HG02981 (cell line): ENCODE data around the gene THOC7.

ENCODE experiments used
- ATAC-seq: cut with Tn5 transposase; IDR thresholded peaks from one replicate; pipeline ENCODE4 v1.9.1; 2021; ENCODE audit warnings: mild to moderate bottlenecking, moderate library complexity; ENCODE audit not compliant: unreplicated experiment

The THOC7 gene

GRCh38 chr3:63878394-63879060, 14.9 kb upstream of the THOC7 start:
- no peak for ATAC-seq

- ATAC-seq: no peak
Measured at GRCh38 chr3:63877737-63878393, 14.3 kb upstream of the THOC7 start.

- ATAC-seq: no peak
Measured at GRCh38 chr3:63876260-63876659, 12.7 kb upstream of the THOC7 start.

GRCh38 chr3:63875510-63875909, 11.9 kb upstream of the THOC7 start:
- no peak for ATAC-seq

GRCh38 chr3:63874769-63875168, 11.2 kb upstream of the THOC7 start:
- no peak for ATAC-seq

- no peak for ATAC-seq
Measured at GRCh38 chr3:63872135-63872924, 8.7 kb upstream of the THOC7 start.

- no peak for ATAC-seq
Measured at GRCh38 chr3:63870615-63871005, 7.0 kb upstream of the THOC7 start.

GRCh38 chr3:63869940-63870614, 6.5 kb upstream of the THOC7 start:
- no peak for ATAC-seq

GRCh38 chr3:63867225-63867624, 3.6 kb upstream of the THOC7 start:
- ATAC-seq: no peak

- ATAC-seq: no peak
Measured at GRCh38 chr3:63864965-63865327, 1.3 kb upstream of the THOC7 start.

- ATAC-seq: peak; percentile 49
Measured at GRCh38 chr3:63864008-63864964, 681 bp upstream of the THOC7 start.

- ATAC-seq: no peak
Measured at GRCh38 chr3:63862804-63863149, 828 bp downstream of the THOC7 start.

GRCh38 chr3:63861306-63861705, 2.3 kb downstream of the THOC7 start:
- no peak for ATAC-seq

- no peak for ATAC-seq
Measured at GRCh38 chr3:63860776-63861175, 2.8 kb downstream of the THOC7 start.

- ATAC-seq: no peak
Measured at GRCh38 chr3:63857311-63857710, 6.3 kb downstream of the THOC7 start.

- ATAC-seq: no peak
Measured at GRCh38 chr3:63855333-63855940, 8.2 kb downstream of the THOC7 start.

- ATAC-seq: no peak
Measured at GRCh38 chr3:63853106-63853505, 10.5 kb downstream of the THOC7 start.

GRCh38 chr3:63851287-63851686, 12.3 kb downstream of the THOC7 start:
- ATAC-seq: no peak

- no peak for ATAC-seq
Measured at GRCh38 chr3:63849175-63849574, 14.4 kb downstream of the THOC7 start.
